Measurements from ENCODE around the gene PLPP3. TPM values are rescaled to one million over a fixed set of nuclear protein-coding genes. Genes with fewer than 3 reads are reported as not detected.
A peak's percentile ranks its signal among the peaks of the same experiment; 100 is the strongest.

The PLPP3 gene
- total RNA-seq, 6 experiments from 2014 or later, result 47.8 to 118 (median 65.8) TPM

DNA sequence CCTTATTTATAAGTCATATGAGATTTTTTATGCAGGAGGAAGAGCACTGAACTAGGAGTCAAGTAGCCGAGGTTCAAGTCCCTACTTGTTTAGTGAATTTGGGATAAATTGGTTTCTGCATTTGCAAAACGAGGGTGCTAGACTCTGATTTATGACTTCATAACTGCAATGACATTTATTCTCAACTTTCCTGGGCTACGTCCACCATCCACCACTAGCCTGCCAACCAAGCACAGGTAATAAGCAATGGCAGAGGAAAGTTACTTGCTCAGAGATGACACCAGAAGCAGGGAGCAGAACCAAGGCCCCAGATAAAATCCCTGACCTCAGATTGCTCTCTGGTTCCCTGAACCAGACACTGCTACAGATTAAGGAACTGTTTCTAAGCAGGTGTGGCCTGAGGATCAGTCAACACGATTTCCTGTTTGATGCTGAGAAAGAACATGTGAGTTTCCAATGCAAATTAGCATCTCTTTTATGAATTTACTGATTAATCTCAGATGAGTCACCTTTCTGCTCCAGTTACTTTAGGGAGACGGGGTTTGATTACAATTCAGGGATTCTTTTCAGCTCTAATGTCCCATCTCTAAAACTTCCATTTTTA lies 52.7 kb downstream of the PLPP3 start:
- DNase-seq, result no peak
- Histone ChIP-seq H3K27ac (no peak overlapping the region), H3K36me3 (peaks cover 0 to 33% (median 14%) of the 10 kb centered on the region in 4 donors), H3K4me1 (peaks cover 0 to 18% (median 8%) of the 10 kb centered on the region in 4 donors), H3K9me3 (no peaks in the 10 kb centered on the region), H3K27me3 (no peaks in the 10 kb centered on the region), H3K4me3 (no peak overlapping the region)
- ATAC-seq, result no peak
- intact Hi-C loops (cut with DNase I), result no loop called here
- no peak for TF ChIP-seq POLR2A (IDR thresholded peaks at IDR 0.05)
- TF ChIP-seq, protein P1, sequence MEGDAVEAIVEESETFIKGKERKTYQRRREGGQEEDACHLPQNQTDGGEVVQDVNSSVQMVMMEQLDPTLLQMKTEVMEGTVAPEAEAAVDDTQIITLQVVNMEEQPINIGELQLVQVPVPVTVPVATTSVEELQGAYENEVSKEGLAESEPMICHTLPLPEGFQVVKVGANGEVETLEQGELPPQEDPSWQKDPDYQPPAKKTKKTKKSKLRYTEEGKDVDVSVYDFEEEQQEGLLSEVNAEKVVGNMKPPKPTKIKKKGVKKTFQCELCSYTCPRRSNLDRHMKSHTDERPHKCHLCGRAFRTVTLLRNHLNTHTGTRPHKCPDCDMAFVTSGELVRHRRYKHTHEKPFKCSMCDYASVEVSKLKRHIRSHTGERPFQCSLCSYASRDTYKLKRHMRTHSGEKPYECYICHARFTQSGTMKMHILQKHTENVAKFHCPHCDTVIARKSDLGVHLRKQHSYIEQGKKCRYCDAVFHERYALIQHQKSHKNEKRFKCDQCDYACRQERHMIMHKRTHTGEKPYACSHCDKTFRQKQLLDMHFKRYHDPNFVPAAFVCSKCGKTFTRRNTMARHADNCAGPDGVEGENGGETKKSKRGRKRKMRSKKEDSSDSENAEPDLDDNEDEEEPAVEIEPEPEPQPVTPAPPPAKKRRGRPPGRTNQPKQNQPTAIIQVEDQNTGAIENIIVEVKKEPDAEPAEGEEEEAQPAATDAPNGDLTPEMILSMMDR (IDR thresholded peaks at IDR 0.05), result no peak
- WGBS (ENCODE audit: insufficient coverage, low coverage, low lambda C conversion rate, missing lambda C conversion rate), result 65% methylated on average over 5 of the region's 5 CpGs

DNA sequence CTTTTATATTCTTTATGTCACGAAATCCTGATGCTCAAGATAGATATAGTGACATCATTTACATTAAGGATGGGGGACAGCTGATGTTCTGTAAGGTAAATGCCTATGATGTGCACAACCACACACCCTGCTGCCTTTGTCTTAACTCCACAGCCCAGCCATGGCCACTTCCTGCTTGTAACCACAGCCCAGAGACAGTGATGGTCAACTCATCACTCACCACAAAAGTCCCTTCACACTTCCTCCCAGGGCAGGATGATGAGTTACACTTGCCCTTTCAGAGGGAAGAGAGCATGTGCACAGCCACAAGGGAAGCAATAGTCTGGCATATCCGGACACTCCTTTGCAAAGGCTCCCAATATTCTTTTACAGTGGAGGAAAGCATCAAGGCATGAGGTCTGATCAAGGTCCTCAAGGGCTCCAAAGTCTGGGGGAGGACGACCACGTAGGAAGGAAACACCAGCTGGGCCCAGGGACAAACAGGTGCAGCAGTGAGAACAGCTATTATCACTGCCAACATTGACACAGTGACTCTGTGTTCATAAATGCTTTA lies 53.8 kb downstream of the PLPP3 start:
- ATAC-seq (peak; percentile 56 to 74 (median 61)), DNase-seq (peak in 1 of 3 donors; percentile 34)
- Histone ChIP-seq H3K36me3 (peaks cover 0 to 31% (median 18%) of the 10 kb centered on the region in 4 donors), H3K4me3 (no peak overlapping the region), H3K27ac (no peak overlapping the region), H3K9me3 (no peaks in the 10 kb centered on the region), H3K4me1 (peaks cover 0 to 18% (median 8%) of the 10 kb centered on the region in 4 donors), H3K27me3 (no peaks in the 10 kb centered on the region)
- TF ChIP-seq, protein P1 (IDR thresholded peaks at IDR 0.05), result no peak
- no peak for TF ChIP-seq POLR2A (IDR thresholded peaks at IDR 0.05)
- 27% methylated on average over 1 of the region's 4 CpGs for WGBS (ENCODE audit: insufficient coverage, low coverage, low lambda C conversion rate, missing lambda C conversion rate)
- intact Hi-C loops (cut with DNase I), result no loop called here

DNA sequence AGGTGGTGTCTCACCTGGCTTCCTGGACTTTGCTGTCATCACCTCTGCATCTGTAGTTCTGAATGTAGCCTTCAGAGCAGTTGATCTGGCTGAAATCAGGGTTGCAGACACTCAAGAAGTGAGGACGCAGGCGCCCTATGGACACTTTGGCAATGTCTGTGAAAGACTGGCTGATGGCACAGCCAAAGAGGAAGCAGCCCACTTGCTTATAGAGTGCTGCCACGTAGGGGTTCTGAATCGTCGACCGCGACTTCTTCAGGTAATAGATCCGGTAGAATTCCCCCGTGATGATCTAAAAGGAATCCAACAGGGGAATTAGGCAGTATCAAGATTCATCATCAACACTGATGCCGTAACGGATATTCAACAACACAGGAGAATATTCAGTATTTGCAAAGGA lies 55.1 kb downstream of the PLPP3 start:
- no peak for TF ChIP-seq POLR2A (IDR thresholded peaks at IDR 0.05)
- TF ChIP-seq, protein P1 (IDR thresholded peaks at IDR 0.05), result no peak
- intact Hi-C loops (cut with DNase I), result no loop called here
- no peaks in the 10 kb centered on the region for H3K27me3 ChIP-seq
- 87% methylated on average over 2 of the region's 11 CpGs for WGBS (ENCODE audit: insufficient coverage, low coverage, low lambda C conversion rate, missing lambda C conversion rate)
- H3K4me1 ChIP-seq, result peaks cover 0 to 18% (median 7%) of the 10 kb centered on the region in 4 donors
- H3K9me3 ChIP-seq, result no peaks in the 10 kb centered on the region
- no peak overlapping the region for H3K27ac ChIP-seq
- no peak for DNase-seq
- H3K4me3 ChIP-seq, result no peak overlapping the region
- peaks cover 0 to 38% (median 16%) of the 10 kb centered on the region in 4 donors for H3K36me3 ChIP-seq
- no peak for ATAC-seq

DNA sequence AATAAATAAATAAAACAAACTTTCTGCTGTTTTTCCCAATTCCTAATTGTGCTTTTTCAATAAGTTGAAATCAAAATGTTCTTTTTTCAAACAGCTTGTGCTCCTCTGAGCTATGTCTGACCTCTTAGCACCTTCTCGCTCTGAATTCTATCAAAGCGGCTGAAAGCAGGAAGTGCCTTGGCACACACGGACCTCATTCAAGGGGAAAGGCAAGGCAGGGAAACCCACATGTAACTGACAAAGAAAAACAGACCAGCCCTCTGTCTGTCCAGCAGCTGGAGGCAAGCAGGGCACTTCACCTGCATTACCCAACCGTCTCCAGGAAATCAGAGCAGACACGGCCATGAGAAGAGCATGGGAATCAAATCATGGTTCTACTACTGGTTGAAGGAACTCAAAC lies 56.7 kb downstream of the PLPP3 start:
- no peak overlapping the region for H3K27ac ChIP-seq
- H3K36me3 ChIP-seq, result peaks cover 0 to 43% (median 23%) of the 10 kb centered on the region in 4 donors
- WGBS (ENCODE audit: insufficient coverage, low coverage, low lambda C conversion rate, missing lambda C conversion rate), result 41% methylated on average over 4 of the region's 5 CpGs
- H3K9me3 ChIP-seq, result no peaks in the 10 kb centered on the region
- DNase-seq, result no peak
- H3K4me3 ChIP-seq, result no peak overlapping the region
- intact Hi-C loops (cut with DNase I), result no loop called here
- no peak for ATAC-seq
- TF ChIP-seq, protein P1 (IDR thresholded peaks at IDR 0.05), result no peak
- TF ChIP-seq POLR2A (IDR thresholded peaks at IDR 0.05), result no peak
- no peaks in the 10 kb centered on the region for H3K27me3 ChIP-seq
- peaks cover 0 to 4% (median 0%) of the 10 kb centered on the region in 4 donors for H3K4me1 ChIP-seq

Data from right lobe of liver (tissue), 6 donors.